ENCODE measurements around the gene ABCG1.

The ABCG1 gene

DNA sequence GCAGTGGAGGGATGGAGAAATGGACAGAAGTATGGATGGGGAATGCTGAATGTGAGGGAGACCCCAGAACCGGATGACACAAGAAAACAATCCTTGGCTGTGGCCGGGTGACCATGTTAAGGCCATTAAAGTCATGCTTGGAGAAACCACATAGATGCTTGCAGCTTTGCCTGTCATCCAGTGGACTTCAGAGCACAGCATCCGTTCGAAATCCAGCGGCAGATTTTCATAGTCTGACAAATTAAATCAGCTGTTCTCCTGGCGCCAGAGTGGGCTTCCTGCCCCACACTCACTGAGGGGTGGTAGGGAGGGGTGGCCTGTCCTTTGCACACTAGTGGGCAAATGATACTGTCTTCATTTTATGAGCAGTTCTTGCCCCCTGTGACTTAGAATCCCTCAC is 35.1 kb downstream of the ABCG1 start:
- TF ChIP-seq ZNF70 (CRISPR knock-in tag; IDR thresholded peaks at IDR 0.05): no peak
- TF ChIP-seq ZFP30 (CRISPR knock-in tag; IDR thresholded peaks at IDR 0.05): no peak
- no peak for TF ChIP-seq ZC3H10 (CRISPR knock-in tag; IDR thresholded peaks at IDR 0.05)
- TF ChIP-seq BACH2 (CRISPR knock-in tag; IDR thresholded peaks at IDR 0.05; ENCODE audit: borderline replicate concordance): no peak
- TF ChIP-seq ZNF8 (CRISPR knock-in tag; IDR thresholded peaks at IDR 0.05): no peak
- TF ChIP-seq ARNTL (CRISPR knock-in tag; IDR thresholded peaks at IDR 0.05; ENCODE audit: borderline replicate concordance, low read depth): no peak
- no peak for TF ChIP-seq CREB5 (CRISPR knock-in tag; IDR thresholded peaks at IDR 0.05; ENCODE audit: low read depth)
- no peak for TF ChIP-seq POU6F1 (CRISPR knock-in tag; IDR thresholded peaks at IDR 0.05; ENCODE audit: borderline replicate concordance, low read depth)
- TF ChIP-seq CSDC2 (CRISPR knock-in tag; IDR thresholded peaks at IDR 0.05): no peak
- TF ChIP-seq ISL1 (CRISPR knock-in tag; IDR thresholded peaks at IDR 0.05): no peak
- TF ChIP-seq RARB (CRISPR knock-in tag; IDR thresholded peaks at IDR 0.05): no peak
- no peak for TF ChIP-seq CSRNP3 (CRISPR knock-in tag; IDR thresholded peaks at IDR 0.05)
- ATAC-seq: no peak

GRCh38 chr21:42254651-42255601 is 36.0 kb downstream of the ABCG1 start:
- TF ChIP-seq POU6F1 (CRISPR knock-in tag; IDR thresholded peaks at IDR 0.05; ENCODE audit: borderline replicate concordance, low read depth) (no peak), ZFP30 (CRISPR knock-in tag; IDR thresholded peaks at IDR 0.05) (no peak), CSDC2 (CRISPR knock-in tag; IDR thresholded peaks at IDR 0.05) (no peak), ZNF565 (CRISPR knock-in tag; conservative IDR thresholded peaks at IDR 0.05; ENCODE audit: low read depth) (no peak), CSRNP3 (CRISPR knock-in tag; IDR thresholded peaks at IDR 0.05) (no peak), TOX (CRISPR knock-in tag; IDR thresholded peaks at IDR 0.05; ENCODE audit: borderline replicate concordance) (no peak), ISL1 (CRISPR knock-in tag; IDR thresholded peaks at IDR 0.05) (no peak), PPARA (CRISPR knock-in tag; IDR thresholded peaks at IDR 0.05; ENCODE audit: borderline replicate concordance) (no peak), GLIS3 (CRISPR knock-in tag; IDR thresholded peaks at IDR 0.05) (no peak), TCF4 (CRISPR knock-in tag; IDR thresholded peaks at IDR 0.05; ENCODE audit: borderline replicate concordance) (no peak)
- TF ChIP-seq, protein P1, sequence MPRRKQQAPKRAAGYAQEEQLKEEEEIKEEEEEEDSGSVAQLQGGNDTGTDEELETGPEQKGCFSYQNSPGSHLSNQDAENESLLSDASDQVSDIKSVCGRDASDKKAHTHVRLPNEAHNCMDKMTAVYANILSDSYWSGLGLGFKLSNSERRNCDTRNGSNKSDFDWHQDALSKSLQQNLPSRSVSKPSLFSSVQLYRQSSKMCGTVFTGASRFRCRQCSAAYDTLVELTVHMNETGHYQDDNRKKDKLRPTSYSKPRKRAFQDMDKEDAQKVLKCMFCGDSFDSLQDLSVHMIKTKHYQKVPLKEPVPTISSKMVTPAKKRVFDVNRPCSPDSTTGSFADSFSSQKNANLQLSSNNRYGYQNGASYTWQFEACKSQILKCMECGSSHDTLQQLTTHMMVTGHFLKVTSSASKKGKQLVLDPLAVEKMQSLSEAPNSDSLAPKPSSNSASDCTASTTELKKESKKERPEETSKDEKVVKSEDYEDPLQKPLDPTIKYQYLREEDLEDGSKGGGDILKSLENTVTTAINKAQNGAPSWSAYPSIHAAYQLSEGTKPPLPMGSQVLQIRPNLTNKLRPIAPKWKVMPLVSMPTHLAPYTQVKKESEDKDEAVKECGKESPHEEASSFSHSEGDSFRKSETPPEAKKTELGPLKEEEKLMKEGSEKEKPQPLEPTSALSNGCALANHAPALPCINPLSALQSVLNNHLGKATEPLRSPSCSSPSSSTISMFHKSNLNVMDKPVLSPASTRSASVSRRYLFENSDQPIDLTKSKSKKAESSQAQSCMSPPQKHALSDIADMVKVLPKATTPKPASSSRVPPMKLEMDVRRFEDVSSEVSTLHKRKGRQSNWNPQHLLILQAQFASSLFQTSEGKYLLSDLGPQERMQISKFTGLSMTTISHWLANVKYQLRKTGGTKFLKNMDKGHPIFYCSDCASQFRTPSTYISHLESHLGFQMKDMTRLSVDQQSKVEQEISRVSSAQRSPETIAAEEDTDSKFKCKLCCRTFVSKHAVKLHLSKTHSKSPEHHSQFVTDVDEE (CRISPR knock-in tag; IDR thresholded peaks at IDR 0.05): no peak
- ATAC-seq: no peak

Data from SK-N-SH treated with all-trans-retinoic acid at 6 μM for 48 hours (cell line).